SU-DHL-6 (cell line): ENCODE data around the gene DCANP1.

Experiments used
- H2AFZ ChIP-seq: fragments of 200-600 bp; sonication (generic); 2 replicates; pipeline ENCODE4 v1.6.1; 2014; ENCODE audit warnings: low read depth, mild to moderate bottlenecking, moderate library complexity, mixed read lengths, antibody characterized with exemption, low read length; ENCODE audit not compliant: severe bottlenecking
- H3F3A ChIP-seq: fragments of 200-600 bp; shearing (Covaris generic); 2 replicates; pipeline ENCODE4 v1.6.0; 2016; ENCODE audit warnings: antibody characterized with exemption, mild to moderate bottlenecking; ENCODE audit not compliant: insufficient read depth
- H3K27ac ChIP-seq: fragments of 200-600 bp; sonication (generic); 2 replicates; pipeline ENCODE4 v1.5.1; 2016; ENCODE audit warnings: low read depth, mild to moderate bottlenecking, low read length, moderate library complexity, mixed read lengths
- H3K27me3 ChIP-seq: fragments of 200-600 bp; sonication (generic), shearing (Covaris generic); 2 replicates; pipeline ENCODE4 v1.6.0; 2014; ENCODE audit warnings: mild to moderate bottlenecking, low read length
- H3K36me3 ChIP-seq: fragments of 200-600 bp; sonication (generic); 2 replicates; pipeline ENCODE4 v1.6.1; 2014; ENCODE audit warnings: mild to moderate bottlenecking, low read length, mixed read lengths
- H3K4me2 ChIP-seq: fragments of 300-600, 200-600 bp; shearing (Covaris generic), sonication (generic); 2 replicates; pipeline ENCODE4 v1.6.0; 2014; ENCODE audit warnings: low read length, low read depth, mild to moderate bottlenecking; ENCODE audit not compliant: poor library complexity, severe bottlenecking
- H3K4me3 ChIP-seq: fragments of 200-600 bp; sonication (generic); 2 replicates; pipeline ENCODE4 v1.5.1; 2014; ENCODE audit warnings: antibody characterized with exemption, low read length, mild to moderate bottlenecking, mixed read lengths; ENCODE audit not compliant: insufficient read depth, poor library complexity, severe bottlenecking
- H3K79me2 ChIP-seq: fragments of 200-600 bp; sonication (generic); 2 replicates; pipeline ENCODE4 v1.6.1; 2014; ENCODE audit warnings: mild to moderate bottlenecking, low read length, moderate library complexity; ENCODE audit not compliant: insufficient read depth
- H3K9ac ChIP-seq: fragments of 200-600 bp; sonication (generic); 2 replicates; pipeline ENCODE4 v1.7.0; 2014; ENCODE audit warnings: mild to moderate bottlenecking, low read length
- H3K9me2 ChIP-seq: fragments of 200-600 bp; sonication (generic); replicated peaks from 2 replicates; pipeline ENCODE4 v1.6.1; 2014; ENCODE audit warnings: low read length; ENCODE audit not compliant: insufficient read depth
- H3K9me3 ChIP-seq: fragments of 200-600 bp; sonication (generic); 2 replicates; pipeline ENCODE4 v1.6.1; 2014; ENCODE audit warnings: low read length, mixed read lengths; ENCODE audit not compliant: insufficient read depth
- H4K20me1 ChIP-seq: fragments of 200-600 bp; sonication (generic); 2 replicates; pipeline ENCODE4 v1.6.1; 2014; ENCODE audit warnings: low read depth, mild to moderate bottlenecking, antibody characterized with exemption, low read length, moderate library complexity, mixed read lengths
- EZH2phosphoT487 ChIP-seq: fragments of 200-600 bp; sonication (generic), shearing (Covaris generic); conservative IDR thresholded peaks from 2 replicates; pipeline ENCODE4 v1.6.1; 2018; ENCODE audit warnings: mild to moderate bottlenecking, antibody characterized with exemption, low read length, moderate library complexity, mixed read lengths
- TF ChIP-seq, protein P1 (sequence below): fragments of 200-600 bp; sonication (generic); IDR thresholded peaks from one replicate; pipeline ENCODE4 v1.5.1; 2017; ENCODE audit warnings: antibody characterized with exemption, mild to moderate bottlenecking, low read length, moderate library complexity; ENCODE audit not compliant: insufficient read depth, poor library complexity, severe bottlenecking

Gene DCANP1

GRCh38 chr5:135428586-135428985 is 18.6 kb downstream of the DCANP1 start:
- H3K9me2 ChIP-seq: no peaks in the 10 kb centered on the region
- peaks cover 12% of the 10 kb centered on the region; the same call in 1 of the 2 replicates for H3K9me3 ChIP-seq
- no peak overlapping the region for H3K9ac ChIP-seq
- H4K20me1 ChIP-seq: no peaks in the 10 kb centered on the region
- no peaks in the 10 kb centered on the region for H3K36me3 ChIP-seq
- no peak overlapping the region for H2AFZ ChIP-seq
- H3F3A ChIP-seq: no peaks in the 10 kb centered on the region
- H3K4me2 ChIP-seq: no peak overlapping the region
- H3K4me3 ChIP-seq: no peak overlapping the region
- TF ChIP-seq, protein P1, sequence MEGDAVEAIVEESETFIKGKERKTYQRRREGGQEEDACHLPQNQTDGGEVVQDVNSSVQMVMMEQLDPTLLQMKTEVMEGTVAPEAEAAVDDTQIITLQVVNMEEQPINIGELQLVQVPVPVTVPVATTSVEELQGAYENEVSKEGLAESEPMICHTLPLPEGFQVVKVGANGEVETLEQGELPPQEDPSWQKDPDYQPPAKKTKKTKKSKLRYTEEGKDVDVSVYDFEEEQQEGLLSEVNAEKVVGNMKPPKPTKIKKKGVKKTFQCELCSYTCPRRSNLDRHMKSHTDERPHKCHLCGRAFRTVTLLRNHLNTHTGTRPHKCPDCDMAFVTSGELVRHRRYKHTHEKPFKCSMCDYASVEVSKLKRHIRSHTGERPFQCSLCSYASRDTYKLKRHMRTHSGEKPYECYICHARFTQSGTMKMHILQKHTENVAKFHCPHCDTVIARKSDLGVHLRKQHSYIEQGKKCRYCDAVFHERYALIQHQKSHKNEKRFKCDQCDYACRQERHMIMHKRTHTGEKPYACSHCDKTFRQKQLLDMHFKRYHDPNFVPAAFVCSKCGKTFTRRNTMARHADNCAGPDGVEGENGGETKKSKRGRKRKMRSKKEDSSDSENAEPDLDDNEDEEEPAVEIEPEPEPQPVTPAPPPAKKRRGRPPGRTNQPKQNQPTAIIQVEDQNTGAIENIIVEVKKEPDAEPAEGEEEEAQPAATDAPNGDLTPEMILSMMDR: no peak
- TF ChIP-seq EZH2phosphoT487: no peak
- H3K27ac ChIP-seq: no peak overlapping the region
- H3K79me2 ChIP-seq: no peaks in the 10 kb centered on the region
- H3K27me3 ChIP-seq: no peaks in the 10 kb centered on the region

- Histone ChIP-seq H3K79me2 (no peaks in the 10 kb centered on the region), H3K27ac (no peak overlapping the region), H4K20me1 (no peaks in the 10 kb centered on the region), H3K4me3 (no peak overlapping the region), H3F3A (no peaks in the 10 kb centered on the region), H3K9ac (no peak overlapping the region), H3K27me3 (no peaks in the 10 kb centered on the region), H3K4me2 (no peak overlapping the region), H3K9me3 (peaks cover 12% of the 10 kb centered on the region; the same call in 1 of the 2 replicates), H2AFZ (no peak overlapping the region), H3K36me3 (no peaks in the 10 kb centered on the region), H3K9me2 (no peaks in the 10 kb centered on the region)
- TF ChIP-seq EZH2phosphoT487: no peak
- TF ChIP-seq, protein P1: peak; percentile 97
Measured at GRCh38 chr5:135426102-135427082, 20.8 kb downstream of the DCANP1 start.

DNA sequence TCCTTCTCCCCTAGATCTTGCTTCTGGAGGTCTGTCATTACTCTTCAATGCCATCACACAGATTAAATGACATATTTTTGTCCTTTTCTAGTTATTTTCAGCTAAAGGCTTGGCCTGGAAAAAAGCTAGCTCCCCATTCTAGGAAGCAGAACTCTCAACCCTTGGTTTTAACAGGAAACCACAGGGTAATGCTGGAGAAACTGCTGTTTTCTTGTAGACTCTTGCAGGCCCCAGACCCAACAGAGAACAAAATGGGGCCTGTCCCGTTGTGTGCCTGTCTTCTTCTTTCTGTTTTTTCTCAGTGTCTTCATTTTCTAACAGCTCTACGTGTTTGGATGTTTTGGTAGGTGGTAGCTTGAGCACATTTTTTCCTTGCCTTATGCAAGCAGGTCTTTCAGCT is 21.5 kb downstream of the DCANP1 start:
- no peaks in the 10 kb centered on the region for H3K9me2 ChIP-seq
- H3K9me3 ChIP-seq: peaks cover 12% of the 10 kb centered on the region; the same call in 1 of the 2 replicates
- H3K36me3 ChIP-seq: no peaks in the 10 kb centered on the region
- H3K27ac ChIP-seq: no peak overlapping the region
- TF ChIP-seq EZH2phosphoT487: no peak
- TF ChIP-seq, protein P1: no peak
- no peak overlapping the region for H3K4me3 ChIP-seq
- no peaks in the 10 kb centered on the region for H3K27me3 ChIP-seq
- no peak overlapping the region for H2AFZ ChIP-seq
- no peaks in the 10 kb centered on the region for H3K79me2 ChIP-seq
- no peak overlapping the region for H3K9ac ChIP-seq
- no peaks in the 10 kb centered on the region for H4K20me1 ChIP-seq
- no peaks in the 10 kb centered on the region for H3F3A ChIP-seq
- H3K4me2 ChIP-seq: no peak overlapping the region
